OCI-M2 (cell line): ENCODE data around the gene PPIP5K2.

Experiments used
- DNase-seq: peaks from one replicate; lab custom pipeline; 2025; ENCODE audit not compliant: unreplicated experiment; lab: John Stamatoyannopoulos, UW

Gene PPIP5K2

DNA sequence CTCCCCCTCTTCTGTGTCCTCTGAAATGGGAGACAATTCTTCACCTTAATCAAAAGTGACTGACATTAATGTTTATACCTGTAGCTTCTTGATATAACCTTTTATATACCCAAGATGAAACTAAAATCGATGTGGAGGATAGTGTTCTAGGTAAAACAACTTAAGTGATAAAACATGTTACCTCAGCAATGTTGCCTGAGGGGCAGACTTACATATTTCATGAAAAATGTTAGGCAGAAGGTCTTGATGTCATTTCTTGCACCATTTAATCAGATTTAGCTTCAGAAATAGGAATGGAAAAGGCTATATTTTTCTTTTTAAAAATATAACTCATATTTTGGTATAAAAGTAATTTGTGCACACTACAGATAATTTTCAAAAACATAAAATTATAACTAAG is 115.8 kb downstream of the PPIP5K2 start:
- DNase-seq, result no peak

- DNase-seq, result no peak
Observed at GRCh38 chr5:103237778-103238177, 117.7 kb downstream of the PPIP5K2 start.

DNA sequence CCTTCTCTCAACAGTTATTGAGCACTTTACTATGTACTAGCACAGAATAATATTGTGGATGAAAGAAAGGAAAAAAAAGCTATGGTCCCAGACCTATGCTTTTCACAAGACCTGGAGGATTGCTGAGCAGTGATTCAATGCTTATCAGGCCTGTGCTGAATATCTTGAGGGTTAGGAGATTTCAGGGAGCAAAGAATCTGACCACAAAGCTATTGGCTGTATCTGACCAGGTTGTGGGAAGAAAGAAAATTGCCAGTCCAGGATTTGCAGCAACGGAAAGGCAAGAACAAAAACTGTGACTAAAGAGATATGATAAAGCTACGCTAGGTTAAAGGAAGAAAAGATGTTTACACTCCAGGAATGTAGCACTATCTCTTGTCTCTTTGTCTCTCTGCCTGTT is 123.6 kb downstream of the PPIP5K2 start:
- DNase-seq, result no peak

DNA sequence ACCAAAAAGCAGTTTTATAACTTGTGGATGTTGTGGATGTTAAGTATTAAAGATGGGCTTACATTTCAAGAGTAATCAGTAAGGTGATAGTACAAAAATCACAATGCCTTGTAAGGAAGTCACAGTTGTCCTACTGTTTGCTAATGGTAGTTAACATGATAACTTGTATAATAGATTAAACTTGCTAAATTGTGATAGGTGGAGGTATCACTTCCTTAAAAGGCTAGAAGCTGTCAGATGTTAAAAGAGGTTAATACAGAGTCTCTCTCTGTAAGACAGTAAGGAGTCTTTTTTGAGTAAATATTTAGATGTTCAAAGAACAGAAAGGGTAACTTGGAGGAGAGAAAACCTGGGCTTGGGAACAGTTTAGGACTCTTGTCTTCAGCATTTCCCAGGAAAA is 124.3 kb downstream of the PPIP5K2 start:
- DNase-seq, result no peak

GRCh38 chr5:103245761-103246160 is 125.7 kb downstream of the PPIP5K2 start:
- no peak for DNase-seq

GRCh38 chr5:103247118-103247517 is 127.0 kb downstream of the PPIP5K2 start:
- no peak for DNase-seq

- DNase-seq, result no peak
Observed at GRCh38 chr5:103249068-103249467, 129.0 kb downstream of the PPIP5K2 start.

- DNase-seq, result no peak
Observed at GRCh38 chr5:103254921-103255320, 134.8 kb downstream of the PPIP5K2 start.

GRCh38 chr5:103255691-103256090 is 135.6 kb downstream of the PPIP5K2 start:
- DNase-seq, result no peak

GRCh38 chr5:103256178-103256577 is 136.1 kb downstream of the PPIP5K2 start:
- DNase-seq, result no peak

DNA sequence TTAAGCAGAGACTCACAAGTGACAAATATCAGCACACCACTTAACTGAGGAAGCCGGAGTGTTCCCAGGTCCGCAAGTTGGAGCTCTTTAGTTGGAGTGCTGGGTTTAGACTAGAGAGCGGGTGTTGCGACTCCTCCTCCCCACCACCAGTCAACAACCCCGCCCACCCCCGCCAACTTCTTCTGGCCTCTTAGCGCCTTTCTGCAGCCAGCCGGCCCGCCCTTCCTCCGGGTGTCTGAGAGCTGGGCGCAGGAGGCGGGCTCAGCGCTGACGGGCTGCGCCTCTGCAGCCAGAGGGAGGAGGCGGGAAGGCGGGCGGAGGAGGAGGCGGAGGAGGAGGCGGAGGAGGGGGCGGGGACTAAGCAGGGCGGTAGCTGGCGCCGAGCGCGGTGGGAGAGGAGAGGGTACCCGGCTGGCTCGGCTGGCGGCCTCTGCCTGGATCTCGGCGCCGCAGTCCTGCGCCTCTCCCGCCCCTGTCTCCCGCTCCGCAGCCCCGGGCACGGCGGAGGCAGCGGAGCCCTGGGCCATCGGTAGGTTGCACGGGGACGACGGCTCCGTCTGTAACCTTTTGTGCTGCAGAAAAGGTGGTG is 138.4 kb downstream of the PPIP5K2 start, which contains the start of gene MACIR:
Gene MACIR (plus strand): TSS at position 396 of the 589 bp plus-strand sequence. CDS start 17,157 bp downstream, outside the sequence.
- DNase-seq, result peak; percentile 59

GRCh38 chr5:103258957-103259704 is 139.0 kb downstream of the PPIP5K2 start:
- no peak for DNase-seq

DNA sequence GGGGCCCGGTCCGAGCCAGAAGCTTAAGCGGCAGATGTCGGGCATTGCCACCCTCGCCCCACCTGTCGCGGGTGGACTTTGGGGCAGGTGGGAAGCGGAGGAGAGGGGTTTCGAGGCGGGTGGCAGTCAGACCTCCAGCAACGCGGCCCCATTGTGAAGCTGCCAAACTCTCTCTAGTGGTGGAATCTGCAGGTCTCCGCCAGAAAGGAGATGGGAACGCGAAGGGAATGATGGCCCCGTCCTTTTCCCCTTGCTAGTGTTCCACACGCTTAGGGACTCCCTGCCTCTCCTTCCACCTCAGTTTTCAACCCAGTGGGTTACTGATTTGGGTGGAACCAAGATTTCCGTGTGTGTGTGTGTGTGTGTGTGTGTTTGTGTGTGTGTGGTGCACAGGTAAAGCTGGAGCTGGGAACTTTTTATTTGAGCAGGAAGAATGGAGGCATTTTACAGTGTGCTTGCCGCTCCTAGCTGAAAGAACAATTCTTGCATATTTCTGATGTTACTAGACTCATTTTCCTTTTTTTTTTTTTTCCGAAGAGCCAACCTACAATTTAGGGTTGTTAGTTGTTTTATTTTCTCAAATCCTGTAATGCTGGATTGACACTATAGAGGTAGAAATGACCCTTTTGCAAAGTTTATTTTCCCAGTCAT is 139.7 kb downstream of the PPIP5K2 start:
- no peak for DNase-seq

DNA sequence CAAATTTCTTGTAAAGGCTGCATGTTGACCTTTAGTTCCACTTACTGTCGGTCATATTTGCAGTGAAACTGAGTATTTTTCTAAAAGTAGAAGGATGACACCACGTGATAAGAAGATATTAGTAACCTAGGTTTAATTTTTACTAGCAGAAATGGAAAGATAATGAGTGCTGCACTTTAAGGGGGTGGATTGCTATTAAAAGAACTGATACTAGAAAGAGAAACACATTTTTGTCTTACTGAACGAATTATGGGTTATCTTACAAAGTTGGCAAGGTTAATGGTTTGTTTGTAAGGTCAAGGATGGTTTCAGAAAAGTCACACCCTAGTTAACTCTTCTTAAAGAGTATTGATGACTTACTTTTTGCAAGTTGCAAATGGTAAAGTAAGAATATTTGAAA is 140.8 kb downstream of the PPIP5K2 start:
- no peak for DNase-seq
